Mammary epithelial cell (primary cell): ENCODE data around the gene MRGPRE.

ENCODE experiments used
- EZH2 ChIP-seq: IDR thresholded peaks from 2 replicates; pipeline ENCODE4 v1.6.1; 2012; ENCODE audit warnings: low read length, inconsistent platforms, borderline replicate concordance
- TF ChIP-seq, protein P1 (sequence below), 2 donors: IDR thresholded peaks in 1 of 2; conservative IDR thresholded peaks in 1 of 2; 2 replicates each; pipeline ENCODE4 v1.5.1; 2011 to 2012; ENCODE audit warnings: inconsistent platforms in 2 of 2, low read length in 2 of 2, mild to moderate bottlenecking in 2 of 2, control low read depth in 1 of 2, low read depth in 1 of 2; ENCODE audit not compliant: insufficient read depth in 1 of 2; ENCODE audit errors: extremely low read depth in 1 of 2

DNA sequence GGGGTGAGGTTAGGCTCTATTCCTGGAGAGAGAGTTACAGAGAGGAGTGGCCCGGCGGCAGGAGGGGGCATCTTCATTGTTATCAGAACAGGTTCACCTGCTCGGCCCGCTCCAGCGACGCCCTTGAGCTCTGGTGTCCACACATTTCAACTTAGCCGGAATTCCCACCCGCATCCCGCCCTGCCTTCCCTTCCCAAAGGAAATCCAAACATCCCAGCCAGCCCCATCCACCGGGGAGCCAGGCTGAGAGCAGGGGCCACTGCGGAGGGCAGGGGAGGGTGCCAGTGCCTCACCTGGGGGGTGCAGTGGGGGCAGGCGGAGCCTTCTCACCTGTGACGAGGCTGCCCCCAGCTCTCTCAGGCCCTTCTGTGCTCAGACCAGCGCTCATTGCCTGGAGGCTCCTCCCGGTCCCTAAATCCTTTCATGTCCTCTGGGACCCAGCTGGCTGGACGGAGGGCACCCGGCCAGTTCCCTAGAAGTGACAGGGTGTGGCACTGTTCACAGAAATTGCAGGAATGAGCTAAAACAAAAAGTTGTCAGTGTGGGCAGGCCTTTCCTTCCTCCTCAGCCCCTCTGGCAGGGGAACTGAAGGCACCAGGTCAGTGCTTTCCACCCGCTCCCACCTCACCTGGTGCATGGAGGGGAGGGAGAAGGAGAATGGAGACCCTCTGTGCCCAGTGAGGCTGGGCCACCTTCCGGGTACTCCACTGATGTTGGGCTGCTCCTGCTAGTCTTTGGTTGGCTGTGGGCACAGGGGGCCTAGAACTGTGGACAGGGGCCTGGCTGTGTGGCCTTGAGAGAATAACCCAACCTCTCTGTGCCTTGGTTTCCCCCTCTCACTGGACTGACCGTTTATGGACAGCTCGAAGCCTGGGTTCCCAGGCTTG, 11.5 kb downstream of the MRGPRE start:
- TF ChIP-seq, protein P1, sequence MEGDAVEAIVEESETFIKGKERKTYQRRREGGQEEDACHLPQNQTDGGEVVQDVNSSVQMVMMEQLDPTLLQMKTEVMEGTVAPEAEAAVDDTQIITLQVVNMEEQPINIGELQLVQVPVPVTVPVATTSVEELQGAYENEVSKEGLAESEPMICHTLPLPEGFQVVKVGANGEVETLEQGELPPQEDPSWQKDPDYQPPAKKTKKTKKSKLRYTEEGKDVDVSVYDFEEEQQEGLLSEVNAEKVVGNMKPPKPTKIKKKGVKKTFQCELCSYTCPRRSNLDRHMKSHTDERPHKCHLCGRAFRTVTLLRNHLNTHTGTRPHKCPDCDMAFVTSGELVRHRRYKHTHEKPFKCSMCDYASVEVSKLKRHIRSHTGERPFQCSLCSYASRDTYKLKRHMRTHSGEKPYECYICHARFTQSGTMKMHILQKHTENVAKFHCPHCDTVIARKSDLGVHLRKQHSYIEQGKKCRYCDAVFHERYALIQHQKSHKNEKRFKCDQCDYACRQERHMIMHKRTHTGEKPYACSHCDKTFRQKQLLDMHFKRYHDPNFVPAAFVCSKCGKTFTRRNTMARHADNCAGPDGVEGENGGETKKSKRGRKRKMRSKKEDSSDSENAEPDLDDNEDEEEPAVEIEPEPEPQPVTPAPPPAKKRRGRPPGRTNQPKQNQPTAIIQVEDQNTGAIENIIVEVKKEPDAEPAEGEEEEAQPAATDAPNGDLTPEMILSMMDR (conservative IDR thresholded peaks at IDR 0.05 in 1 of 2, IDR thresholded peaks at IDR 0.05 in 1 of 2; ENCODE audit: extremely low read depth in 1 of 2, insufficient read depth in 1 of 2, low read depth in 1 of 2, low read length in 2 of 2): no peak
- TF ChIP-seq EZH2: no peak
